Right lung (tissue), 5 donors: ENCODE data around the gene PXN. TPM values are rescaled to one million over a fixed set of nuclear protein-coding genes. Genes with fewer than 3 reads are reported as not detected.

Source experiments
- DNase-seq, 2 donors: peaks; one replicate each; pipeline ENCODE4 v3.0.0-alpha.2; 2013
- polyA plus RNA-seq, 5 donors: library from polyadenylated mRNA; unstranded; fragments of 120-200 nt; gene quantifications; one replicate each; pipeline versions ENCODE4 v1.2.1 to v1.2.3, GENCODE V29; 2013; ENCODE audit warnings: inconsistent platforms in 1 of 5, low replicate concordance in 1 of 5; ENCODE audit not compliant: insufficient read length in 5 of 5, insufficient read depth in 1 of 5

Gene PXN
- polyA plus RNA-seq, 5 donors = 48.6 to 74.2 (median 65.0) TPM

DNA sequence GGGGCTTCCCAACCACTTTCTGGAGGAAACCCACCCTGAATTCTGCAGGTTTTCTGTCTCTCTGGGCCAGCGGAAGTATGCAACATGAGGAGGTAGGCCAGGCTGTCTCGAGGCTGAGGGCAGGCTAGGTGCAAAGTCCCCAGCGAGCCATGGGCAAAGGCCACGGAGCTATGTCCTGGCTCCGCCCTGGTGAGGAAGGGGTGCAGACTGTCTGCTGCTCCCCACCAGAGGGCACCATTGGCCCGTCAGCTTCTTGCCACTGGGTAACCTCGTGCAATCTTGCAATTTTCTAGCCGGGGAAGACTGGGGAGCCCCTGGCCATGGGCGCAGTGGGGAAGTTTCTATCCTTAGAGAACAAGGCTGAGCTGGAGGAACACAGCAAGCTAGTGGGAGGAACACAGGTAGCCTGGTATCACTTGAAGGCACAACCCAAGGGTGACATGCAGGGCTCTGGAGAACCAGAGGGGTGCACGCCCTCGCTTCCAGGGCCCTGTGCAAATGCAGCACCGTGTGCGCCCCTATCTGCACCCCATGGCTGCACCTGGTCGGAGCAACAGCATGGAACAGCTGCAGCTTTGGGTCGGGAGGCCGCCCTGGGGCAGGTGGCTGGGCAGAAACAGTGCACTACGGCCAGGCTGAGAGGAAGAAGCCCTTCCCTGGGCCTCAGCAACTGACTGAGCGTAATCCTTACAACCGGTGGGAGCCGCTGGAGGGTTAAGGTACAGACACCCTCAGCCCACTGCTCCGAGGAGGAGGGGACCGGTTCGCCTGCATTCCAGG lies 37.0 kb downstream of the PXN start:
- peak; percentile 76 to 84 for DNase-seq

DNA sequence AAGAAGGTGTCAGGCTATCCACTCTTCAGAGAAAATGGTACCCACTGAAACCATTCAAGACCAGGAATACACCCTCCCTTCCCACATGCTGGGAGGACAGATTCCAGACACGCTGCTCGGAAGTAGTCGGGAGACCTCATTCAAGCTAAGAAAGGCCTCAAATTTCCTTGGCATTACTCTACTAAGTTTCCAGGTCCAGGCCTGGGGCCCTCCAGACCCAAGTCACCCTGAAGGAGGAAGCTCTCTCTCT lies 37.6 kb downstream of the PXN start:
- DNase-seq = no peak

DNA sequence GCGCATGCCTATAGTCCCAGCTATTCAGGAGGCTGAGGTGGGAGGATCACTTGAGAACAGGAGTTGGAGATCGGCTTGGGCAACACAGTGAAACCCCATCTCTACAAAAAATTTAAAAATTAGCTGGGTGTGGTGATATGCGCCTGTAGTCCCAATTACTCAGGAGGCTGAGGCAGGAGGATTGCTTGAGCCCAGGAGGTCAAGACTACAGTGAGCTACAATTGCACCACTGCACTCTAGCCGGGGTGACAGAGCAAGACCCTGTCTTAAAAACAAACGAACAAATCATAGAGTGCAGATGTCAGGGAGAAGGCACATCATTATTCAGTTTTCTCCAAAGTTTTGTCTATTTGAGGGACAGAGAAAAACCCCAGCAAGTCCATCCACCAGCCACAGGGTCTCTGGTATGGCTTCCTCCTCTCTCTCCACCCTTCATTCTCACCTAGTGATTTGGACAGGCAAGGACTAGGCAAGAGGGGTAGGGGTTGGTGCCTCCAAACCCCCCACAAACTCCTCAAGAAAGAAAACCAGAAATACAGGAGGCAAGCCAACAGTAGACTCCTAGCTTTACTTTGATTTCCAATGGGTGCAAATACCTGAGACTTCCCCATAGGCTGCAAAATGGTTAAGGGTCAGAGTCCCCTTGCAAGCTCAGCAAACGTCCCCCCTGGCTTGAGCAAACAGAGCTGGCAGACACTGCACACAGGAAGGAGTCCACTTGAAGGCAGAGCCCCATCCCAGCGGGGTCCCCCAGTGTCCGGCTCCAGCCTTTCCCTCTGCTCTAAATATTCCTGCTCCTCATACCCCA lies 38.1 kb downstream of the PXN start:
- DNase-seq = no peak

DNA sequence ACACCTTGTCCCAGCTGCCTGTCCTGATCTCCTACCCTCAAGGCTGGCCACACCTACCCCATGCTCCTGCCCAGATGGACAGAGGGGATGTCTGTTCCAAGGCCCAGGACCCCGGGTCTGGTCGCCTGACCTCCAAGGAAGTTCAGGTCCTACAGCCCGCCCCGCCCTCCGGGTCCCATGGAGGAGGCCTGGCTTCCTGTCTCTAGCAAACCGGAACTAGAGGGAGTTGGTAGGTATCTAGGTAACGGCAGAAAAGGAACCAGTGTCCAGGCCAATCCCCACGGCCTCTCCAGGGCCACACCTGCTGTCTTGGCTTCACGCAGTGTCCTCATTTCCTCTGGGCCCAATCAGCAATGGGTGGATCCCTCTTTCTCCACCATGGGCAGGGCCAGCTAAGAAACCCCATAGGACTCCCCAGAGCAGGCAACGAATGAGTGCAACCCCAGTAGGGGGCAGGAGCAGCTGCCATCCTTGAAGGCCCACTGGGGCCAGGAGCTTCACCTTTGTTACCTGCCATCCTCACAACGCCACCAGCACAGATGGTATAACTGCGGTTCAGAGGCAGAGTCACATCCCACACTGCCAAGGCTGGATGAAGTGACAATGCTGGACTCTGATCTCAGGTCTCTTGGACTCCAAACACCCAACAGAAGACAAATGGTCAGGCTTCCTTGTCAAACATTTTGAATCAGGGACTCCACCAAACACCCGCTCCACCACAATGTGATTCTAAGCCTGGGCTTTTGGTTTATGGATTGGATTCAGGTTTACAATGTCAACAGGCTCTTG lies 39.5 kb downstream of the PXN start:
- no peak for DNase-seq

DNA sequence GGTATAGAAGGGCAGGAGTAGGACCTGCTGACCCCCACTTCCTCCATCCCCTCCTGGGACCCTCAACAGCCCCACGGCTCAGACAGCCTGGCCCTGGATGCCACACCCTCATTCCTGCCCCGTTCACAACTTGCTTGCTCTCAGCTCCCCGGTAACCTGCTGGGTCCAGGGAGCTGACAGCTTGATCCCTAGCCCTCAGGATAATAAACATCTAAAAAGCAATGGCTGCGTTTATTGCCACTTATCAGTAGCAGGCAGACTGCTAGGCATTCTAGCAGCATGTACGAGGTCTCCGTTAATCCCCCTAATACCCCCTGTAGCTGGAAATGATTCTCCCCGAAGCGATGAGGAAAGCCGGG lies 40.4 kb downstream of the PXN start:
- DNase-seq = no peak

DNA sequence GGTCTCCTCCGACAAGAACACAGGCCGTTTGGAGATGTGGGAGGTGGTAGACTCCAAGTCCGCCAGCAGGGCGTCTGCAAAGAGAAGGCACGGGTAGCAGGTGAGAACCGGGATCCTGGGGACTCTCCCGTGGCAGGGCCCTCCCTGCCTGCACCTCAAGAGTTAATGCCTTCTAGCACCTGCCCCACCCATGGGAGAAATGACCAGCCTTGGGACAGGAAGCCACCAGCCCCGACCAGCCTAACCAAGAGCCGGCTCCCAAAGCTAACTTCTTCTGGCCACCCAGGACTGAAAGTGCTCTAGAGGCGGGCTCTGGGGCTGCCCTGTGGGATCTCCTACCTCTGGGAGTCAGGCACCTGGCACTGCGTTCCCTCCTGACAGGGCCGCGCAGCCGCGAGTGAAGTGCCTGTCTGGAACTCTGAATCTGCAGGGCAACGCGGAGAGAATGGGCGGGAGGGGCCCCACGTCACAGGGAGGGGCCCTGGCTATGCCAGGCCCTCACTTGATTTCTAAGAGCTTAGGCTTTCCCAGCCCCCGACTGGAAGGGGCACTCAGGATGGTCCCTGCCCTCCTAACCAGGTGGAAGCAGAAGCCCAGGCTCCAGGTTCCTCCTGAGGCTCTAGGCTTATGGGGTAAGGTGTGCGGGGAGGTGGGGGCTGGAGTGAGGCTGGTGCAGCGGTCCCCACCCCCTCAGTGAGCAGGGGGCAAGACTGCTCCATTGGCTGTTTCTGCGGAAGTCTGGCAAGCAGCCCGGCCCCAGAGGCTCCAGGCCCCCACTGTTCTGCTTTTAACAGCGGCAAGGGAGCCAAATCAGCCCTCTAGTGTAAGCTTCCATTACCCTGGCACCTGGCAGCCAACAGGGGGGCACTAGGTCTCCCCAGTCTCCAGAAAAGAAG lies 41.0 kb downstream of the PXN start:
- DNase-seq = peak; percentile 56 to 59

DNA sequence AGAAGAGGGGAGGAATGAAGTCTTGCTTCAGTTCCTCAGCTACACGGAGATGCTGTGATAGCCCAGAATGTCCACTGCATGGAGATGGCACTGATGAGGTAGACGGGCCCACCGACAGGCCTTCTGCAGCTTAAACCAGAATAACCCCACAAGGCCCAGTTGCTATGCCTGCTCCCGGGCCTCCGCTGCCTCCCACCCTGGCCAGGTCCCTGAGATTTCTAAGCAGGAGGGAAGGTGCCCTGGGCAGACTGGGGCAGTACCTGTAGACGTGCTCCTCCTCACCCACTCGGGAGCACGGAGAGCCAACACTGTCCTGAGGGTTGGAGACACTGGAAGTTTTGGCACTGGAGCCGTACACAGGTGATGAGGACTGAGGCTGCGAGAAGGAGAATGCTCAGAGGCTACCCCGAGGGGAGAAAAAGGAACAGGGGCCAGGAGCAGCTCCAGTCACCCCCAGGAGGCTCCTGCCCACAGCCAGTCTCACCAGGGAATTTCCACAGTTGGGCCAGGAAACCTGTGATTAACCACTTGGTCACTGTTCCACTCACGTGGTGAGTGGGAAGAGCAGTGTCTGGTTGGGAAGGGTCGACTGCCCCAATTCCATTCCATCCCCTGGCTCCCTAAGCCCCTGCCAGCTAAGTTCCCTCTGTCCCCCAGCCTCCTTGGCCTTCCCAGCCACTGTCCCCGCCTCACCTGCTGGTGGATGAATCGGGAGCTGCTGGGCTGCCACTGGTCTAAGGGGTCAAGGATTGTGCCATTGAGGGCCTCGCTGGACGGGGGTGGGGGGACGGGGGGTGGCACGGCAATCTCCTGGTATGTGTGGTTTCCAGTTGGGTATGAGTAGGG lies 41.8 kb downstream of the PXN start:
- DNase-seq = no peak

DNA sequence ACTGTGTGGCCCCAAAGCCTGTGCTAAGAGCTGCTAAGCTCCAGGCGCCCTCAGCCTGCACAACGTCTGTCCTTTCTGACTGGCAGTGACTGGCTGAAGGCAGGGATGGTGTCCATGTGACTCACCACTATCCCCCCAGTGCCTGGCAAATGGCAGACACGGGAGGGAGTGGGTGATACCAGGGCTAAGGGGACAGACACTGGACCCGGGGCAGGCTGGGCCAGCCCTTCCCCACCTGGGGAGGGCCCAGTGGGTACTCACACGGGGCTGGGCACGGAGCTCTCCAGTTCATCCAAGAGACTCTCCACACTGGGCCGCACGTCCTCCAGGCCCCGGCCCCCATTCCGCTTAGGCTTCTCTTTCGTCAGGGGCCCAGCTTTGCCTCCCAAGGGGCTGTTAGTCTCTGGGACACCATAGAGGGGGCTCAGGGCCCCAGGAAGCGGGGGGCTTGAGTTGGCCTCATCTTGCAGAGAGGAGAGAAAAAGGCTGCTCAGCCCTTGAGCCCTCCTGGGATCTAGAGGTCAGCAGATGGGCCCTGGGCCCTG lies 43.2 kb downstream of the PXN start:
- DNase-seq = no peak

DNA sequence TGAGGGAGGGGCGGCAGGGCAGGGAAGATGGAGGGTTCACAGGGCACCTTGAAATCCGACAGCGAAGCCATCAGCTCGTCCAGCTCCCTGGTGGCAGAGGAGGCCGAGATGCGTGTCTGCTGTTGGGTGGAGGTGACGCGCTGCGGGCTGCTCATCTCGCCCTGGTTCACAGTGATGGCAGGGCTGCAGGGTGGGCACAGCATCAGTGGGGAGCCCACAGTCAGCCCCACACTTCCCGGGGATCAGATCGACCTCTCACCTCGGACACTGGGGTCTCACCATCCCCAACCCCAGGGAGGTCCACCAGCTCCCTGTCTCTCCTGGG lies 44.0 kb downstream of the PXN start:
- no peak for DNase-seq

DNA sequence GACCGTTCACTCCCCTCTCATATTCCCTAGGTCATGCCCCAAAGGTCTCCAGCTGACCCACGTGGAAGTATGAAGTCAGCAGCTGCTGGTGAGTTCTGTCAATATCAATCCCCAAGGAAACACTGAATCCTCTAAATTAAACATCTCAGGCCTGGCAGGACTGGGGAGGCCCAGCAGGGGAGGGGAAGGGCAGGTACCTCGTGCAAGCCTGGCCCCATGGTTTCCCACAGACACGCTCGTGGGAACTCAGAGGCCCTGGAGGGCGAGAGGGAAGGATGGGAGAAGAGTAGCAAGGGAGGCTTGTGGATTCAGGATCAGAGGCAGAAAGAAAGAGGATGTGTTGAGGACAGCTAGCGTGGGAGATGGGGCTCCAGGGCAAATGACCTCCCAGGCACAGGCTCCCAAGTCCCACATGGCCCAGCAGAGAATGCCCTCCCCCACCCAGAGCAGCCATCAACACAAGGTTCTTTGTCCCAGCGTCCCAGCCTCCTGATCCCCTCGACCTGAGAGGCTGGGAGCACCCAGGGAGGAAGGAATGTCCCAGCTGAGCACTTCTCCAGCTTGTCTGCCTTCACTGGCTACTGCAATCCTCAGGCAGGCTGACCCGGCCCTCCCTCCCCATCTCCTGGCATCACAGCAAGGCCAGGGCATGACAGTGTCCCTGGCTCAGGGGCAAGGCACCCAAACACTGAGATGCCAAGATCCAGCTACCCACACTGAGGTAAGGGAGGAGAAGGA lies 44.5 kb downstream of the PXN start:
- no peak for DNase-seq

DNA sequence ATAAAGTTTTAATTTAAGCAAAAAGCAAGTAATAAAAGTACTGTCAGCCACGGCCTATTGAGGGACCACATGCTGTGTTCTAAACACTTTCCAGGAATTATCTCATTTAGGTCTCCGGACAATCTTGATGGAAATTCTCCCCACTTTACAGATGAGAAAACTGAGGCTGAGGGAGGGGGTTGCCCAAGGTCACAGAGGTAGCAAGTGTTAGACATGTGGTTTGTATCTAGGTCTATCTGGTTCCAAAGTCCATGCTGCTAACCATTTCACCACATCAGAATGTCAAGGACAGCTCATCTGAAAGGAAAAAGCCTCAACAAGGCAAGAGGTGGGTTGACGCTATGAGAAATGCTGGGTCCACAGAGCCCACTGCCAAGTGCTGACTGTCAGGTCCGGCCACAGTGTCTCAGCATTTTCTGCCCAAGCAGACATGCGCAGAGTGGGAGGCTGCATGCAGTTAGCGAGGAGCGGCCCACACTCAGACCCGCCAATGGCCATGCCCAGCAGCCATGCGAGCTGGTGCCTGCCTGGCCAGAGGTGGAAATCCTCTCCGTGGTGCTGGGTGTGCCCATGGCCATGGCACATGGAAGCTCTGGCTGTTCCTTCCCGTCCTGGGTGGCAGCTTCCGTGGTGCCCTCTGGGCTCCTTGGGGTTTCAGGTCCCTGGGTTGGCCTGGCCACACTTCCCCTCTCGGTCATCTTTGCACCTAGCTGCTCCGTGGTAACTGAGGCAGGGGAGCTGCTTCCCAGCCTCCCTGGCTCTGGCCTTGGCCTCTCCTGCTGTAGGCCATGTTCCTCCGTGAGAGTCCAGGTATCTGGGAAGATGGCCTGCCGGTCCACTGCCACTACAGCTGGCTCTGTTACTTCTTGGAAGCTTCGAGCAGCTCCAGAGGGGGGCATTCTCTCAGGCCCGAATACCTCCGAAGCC lies 46.6 kb downstream of the PXN start:
- DNase-seq = no peak

DNA sequence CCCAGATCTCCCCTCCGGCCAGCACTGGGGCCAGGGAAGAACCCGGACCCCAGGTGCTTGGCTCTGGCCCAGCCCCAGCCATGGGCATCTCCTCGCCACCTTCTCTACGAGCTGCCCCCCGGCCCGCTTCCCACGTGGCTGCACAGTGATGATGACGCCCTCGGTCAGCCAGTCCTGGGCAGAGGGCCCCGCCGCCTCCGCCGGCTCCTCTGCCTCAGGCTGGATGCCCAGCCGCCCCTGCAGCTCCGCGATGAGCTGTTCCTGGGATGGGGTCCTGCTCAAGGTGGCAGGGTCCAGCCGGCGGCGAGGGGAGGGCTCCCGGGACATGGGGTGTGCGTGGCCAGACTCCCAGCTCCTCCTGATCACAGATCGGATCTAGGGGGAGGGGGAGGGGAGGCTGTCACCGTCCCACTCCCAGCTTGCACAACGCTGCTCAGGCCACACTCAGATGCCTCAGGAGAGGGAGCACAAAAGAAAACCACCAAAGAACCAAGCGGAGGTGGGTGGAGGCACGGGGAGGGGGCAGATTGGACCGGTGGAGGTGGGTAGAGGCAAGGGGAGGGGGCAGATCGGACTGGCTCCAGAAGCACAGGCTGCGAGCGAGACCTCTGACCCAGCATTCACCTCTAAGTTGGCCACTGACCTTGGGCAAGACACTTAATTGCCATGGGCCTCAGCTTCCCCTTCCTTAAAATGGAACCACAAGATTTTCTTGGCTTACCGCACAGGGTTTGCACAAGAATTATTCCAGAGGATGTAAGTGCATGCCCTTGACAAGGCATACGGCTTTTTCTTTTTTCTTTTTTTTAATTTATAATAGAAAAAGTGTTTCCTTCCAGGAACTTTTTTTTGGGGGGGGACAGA lies 48.6 kb downstream of the PXN start:
- DNase-seq = no peak

DNA sequence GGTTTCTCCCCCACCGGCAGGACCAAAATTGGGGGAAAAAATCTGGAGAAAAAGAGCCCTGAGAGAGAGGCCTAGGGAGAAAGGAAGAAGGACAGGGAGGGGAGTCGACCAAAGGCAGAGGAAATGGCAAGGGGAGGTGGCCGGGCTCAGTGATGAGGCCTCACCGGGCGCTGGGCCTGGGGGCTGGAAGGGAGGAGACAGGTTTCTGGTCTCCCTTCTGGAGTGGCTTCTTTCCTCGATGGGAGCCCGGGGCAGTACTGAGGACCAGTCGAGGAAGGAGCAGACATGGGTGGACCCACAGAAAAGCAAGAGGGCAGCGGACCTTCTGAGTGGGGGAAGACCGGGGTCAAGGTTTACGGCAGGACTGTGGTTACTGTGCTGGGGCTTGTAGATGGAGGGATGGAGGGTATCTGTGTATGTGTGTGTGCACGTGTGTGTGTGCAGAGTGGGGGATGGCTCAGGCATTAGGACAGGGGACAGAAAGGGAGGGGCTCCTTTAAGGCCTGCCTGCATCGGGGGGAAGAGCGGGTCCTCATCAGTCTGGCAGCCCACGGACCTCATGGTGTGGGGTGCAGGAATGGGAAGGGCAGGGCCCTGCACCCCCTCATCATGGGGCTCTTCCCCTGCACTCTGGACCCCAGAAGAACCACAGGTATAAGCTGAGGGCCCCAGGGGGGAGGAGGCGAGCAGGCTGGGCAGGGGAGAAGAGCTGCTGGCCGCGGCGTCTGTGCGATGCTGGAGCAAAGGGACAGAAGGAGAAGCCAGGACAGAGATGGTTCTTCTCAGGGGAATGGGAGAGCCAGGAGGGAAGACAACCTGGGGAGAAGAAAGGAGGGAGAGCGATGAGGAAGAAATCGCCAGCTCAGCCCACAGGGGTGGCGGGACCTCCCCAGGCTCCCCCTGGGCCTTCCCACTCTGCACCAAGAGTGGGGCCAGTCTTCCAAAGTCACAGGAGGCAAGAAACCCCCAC lies 49.5 kb downstream of the PXN start:
- DNase-seq = no peak

DNA sequence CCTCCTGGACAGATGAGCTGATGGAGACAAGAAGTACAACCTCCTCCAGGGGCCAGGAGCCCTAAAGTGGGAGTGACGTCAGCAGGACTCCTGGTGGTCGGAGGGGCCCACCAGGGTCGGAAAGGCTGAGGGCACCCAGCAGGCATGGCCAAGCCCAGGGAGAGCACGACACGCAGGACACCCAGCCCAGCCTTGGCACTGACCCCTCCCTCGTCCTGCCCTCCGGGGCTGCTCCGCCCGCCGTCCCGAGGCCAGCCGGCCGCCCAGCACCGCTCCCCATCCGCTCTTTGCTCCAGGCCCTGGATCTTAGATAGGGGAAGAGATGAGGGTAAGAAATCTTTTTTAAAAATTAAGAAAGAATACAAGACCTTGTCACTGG lies 50.2 kb downstream of the PXN start:
- no peak for DNase-seq

DNA sequence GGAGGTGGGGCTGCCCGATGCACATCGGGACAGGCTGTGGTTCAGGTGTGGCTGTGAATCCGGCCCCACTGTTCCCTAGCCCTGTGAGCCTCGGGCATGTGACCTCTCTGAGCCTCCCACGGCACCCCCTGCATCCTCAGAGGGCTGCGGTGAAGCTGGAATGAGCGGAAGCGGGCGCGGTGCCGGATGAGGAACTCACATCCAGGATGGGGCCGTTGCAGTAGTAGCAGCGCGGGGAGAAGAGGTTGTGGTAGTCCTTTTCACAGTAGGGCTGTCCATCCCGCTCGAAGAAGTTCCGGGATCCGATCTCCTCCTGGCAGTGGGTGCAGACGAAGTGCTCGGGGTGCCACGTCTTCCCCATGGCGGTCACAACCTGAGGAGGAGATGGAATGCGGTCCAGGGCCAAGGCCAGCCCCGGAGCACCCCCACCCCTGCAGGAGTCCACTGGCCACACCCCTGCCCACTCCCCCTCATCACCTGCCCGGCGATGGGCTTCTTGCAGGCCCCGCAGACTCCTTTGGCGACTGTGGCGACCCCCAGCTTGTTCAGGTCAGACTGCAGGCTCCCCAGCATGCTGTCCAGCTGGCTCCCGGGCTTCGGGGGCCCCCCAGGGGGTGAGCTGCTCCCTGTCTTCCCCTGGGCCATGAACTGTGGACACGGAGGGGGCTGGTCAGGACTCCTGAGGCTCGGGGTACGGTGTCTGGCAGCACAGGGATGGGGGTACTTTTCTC lies 50.7 kb downstream of the PXN start:
- no peak for DNase-seq

DNA sequence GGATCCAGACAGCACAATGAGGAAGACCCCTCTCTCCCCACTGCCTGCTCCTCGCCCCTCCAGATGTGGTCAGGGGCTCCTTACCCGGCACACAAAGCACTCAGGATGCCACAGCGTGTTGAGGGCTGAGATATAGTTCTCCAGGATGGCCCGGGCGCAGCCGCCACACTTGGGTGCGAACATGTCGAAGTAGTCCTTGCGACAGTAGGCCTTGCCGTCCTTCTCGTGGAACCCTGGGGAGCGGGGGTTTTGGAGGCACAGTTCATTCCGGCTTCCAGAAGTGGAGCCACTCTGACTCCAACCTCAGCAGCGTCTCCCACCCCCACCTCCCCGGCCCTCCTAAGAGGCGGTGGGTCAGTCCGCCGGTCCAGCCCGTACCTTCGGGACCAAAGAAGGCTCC lies 51.8 kb downstream of the PXN start:
- DNase-seq = no peak
